ENCODE results near the gene TSEN2. TPM values are rescaled to one million over a fixed set of nuclear protein-coding genes. Genes with fewer than 3 reads are reported as not detected.

Gene TSEN2
- total RNA-seq, 1 experiment from 2014 or later: 22.0 TPM

DNA sequence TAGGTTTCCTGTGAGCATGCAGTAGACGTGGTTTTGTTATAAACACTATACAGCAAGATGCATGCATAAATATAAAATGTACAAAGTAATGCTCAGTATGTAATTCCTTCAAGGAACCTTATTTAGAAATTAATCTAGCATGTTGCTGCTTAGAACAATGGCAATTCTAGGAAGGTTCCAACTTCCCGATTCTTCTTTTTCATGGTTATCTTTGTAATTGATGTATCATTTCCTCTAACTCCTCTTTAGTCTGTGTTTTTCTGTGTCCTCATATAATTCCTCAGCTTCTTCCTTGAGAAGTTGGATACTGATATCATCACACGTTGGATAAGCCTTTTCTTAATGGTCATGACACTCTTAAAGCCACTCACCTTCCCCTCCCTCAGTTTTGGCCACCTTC lies 3.5 kb downstream of the TSEN2 start:
- Histone ChIP-seq H3K27me3 (ENCODE audit: control insufficient read depth, insufficient read depth, low read length) (no peaks in the 10 kb centered on the region), H3K4me3 (ENCODE audit: low read depth in 2 of 2, low read length in 2 of 2) (no peak overlapping the region), H3K27ac (ENCODE audit: low read length) (no peak overlapping the region), H3K9me3 (ENCODE audit: control insufficient read depth, insufficient read depth, low read depth, low read length) (no peaks in the 10 kb centered on the region), H3K36me3 (ENCODE audit: control insufficient read depth, insufficient read depth, low read length) (peaks cover 10% of the 10 kb centered on the region), H3K4me1 (ENCODE audit: control insufficient read depth, insufficient read depth, low read length) (peaks cover 21% of the 10 kb centered on the region)
- intact Hi-C loops (cut with micrococcal nuclease; ENCODE audit: unreplicated experiment): no loop called here
- ChIA-PET POLR2A (no interaction called here), CTCF (no interaction called here)
- no peak for DNase-seq (ENCODE audit: low read depth, low spot score)
- in situ Hi-C loops (cut with HindIII; ENCODE audit: low pct_unique_long_range_greater_than_20kb, low sequenced_read_pairs): no loop called here
- no peak for ATAC-seq
- no TSS peak for BruUV-seq (replicated peaks)
- TF ChIP-seq TCF7L2 (IDR thresholded peaks at IDR 0.05; ENCODE audit: low read depth, low read length) (no peak), SIN3A (IDR thresholded peaks at IDR 0.05; ENCODE audit: borderline replicate concordance, insufficient read depth, low read depth, low read length) (no peak), POLR2AphosphoS5 (IDR thresholded peaks at IDR 0.05; ENCODE audit: low read depth, low read length) (no peak)
- TF ChIP-seq, protein P1, sequence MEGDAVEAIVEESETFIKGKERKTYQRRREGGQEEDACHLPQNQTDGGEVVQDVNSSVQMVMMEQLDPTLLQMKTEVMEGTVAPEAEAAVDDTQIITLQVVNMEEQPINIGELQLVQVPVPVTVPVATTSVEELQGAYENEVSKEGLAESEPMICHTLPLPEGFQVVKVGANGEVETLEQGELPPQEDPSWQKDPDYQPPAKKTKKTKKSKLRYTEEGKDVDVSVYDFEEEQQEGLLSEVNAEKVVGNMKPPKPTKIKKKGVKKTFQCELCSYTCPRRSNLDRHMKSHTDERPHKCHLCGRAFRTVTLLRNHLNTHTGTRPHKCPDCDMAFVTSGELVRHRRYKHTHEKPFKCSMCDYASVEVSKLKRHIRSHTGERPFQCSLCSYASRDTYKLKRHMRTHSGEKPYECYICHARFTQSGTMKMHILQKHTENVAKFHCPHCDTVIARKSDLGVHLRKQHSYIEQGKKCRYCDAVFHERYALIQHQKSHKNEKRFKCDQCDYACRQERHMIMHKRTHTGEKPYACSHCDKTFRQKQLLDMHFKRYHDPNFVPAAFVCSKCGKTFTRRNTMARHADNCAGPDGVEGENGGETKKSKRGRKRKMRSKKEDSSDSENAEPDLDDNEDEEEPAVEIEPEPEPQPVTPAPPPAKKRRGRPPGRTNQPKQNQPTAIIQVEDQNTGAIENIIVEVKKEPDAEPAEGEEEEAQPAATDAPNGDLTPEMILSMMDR (IDR thresholded peaks at IDR 0.05): no peak
- TF ChIP-seq, protein P2, sequence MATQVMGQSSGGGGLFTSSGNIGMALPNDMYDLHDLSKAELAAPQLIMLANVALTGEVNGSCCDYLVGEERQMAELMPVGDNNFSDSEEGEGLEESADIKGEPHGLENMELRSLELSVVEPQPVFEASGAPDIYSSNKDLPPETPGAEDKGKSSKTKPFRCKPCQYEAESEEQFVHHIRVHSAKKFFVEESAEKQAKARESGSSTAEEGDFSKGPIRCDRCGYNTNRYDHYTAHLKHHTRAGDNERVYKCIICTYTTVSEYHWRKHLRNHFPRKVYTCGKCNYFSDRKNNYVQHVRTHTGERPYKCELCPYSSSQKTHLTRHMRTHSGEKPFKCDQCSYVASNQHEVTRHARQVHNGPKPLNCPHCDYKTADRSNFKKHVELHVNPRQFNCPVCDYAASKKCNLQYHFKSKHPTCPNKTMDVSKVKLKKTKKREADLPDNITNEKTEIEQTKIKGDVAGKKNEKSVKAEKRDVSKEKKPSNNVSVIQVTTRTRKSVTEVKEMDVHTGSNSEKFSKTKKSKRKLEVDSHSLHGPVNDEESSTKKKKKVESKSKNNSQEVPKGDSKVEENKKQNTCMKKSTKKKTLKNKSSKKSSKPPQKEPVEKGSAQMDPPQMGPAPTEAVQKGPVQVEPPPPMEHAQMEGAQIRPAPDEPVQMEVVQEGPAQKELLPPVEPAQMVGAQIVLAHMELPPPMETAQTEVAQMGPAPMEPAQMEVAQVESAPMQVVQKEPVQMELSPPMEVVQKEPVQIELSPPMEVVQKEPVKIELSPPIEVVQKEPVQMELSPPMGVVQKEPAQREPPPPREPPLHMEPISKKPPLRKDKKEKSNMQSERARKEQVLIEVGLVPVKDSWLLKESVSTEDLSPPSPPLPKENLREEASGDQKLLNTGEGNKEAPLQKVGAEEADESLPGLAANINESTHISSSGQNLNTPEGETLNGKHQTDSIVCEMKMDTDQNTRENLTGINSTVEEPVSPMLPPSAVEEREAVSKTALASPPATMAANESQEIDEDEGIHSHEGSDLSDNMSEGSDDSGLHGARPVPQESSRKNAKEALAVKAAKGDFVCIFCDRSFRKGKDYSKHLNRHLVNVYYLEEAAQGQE (IDR thresholded peaks at IDR 0.05; ENCODE audit: insufficient read depth in 1 of 2, low read depth in 2 of 2, low read length in 1 of 2): no peak

DNA sequence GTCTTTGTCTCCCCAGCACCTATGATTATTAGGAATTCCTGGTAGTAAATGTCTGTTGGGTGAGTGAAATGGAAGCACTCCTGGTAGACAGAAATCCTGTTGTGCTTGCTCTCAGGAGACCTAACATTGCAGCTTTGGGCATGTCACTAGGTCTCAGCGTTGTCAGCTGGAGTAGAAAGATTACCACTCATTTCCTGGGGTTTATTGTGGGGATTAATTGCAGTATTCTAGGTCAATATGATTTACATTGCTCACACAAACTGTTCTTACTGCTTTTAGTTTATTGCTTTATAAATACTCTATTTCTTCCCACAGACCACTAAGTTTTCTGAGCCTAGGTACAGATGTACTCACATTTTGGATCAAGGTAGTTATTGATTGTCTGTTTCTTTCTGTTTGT lies 5.1 kb downstream of the TSEN2 start:
- Histone ChIP-seq H3K4me3 (ENCODE audit: low read depth in 2 of 2, low read length in 2 of 2) (no peak overlapping the region), H3K27me3 (ENCODE audit: control insufficient read depth, insufficient read depth, low read length) (no peaks in the 10 kb centered on the region), H3K4me1 (ENCODE audit: control insufficient read depth, insufficient read depth, low read length) (peaks cover 13% of the 10 kb centered on the region), H3K9me3 (ENCODE audit: control insufficient read depth, insufficient read depth, low read depth, low read length) (no peaks in the 10 kb centered on the region), H3K36me3 (ENCODE audit: control insufficient read depth, insufficient read depth, low read length) (peaks cover 13% of the 10 kb centered on the region), H3K27ac (ENCODE audit: low read length) (no peak overlapping the region)
- intact Hi-C loops (cut with micrococcal nuclease; ENCODE audit: unreplicated experiment): no loop called here
- in situ Hi-C loops (cut with HindIII; ENCODE audit: low pct_unique_long_range_greater_than_20kb, low sequenced_read_pairs): no loop called here
- TF ChIP-seq, protein P2 (IDR thresholded peaks at IDR 0.05; ENCODE audit: insufficient read depth in 1 of 2, low read depth in 2 of 2, low read length in 1 of 2): no peak
- TF ChIP-seq POLR2AphosphoS5 (IDR thresholded peaks at IDR 0.05; ENCODE audit: low read depth, low read length) (no peak), SIN3A (IDR thresholded peaks at IDR 0.05; ENCODE audit: borderline replicate concordance, insufficient read depth, low read depth, low read length) (no peak), TCF7L2 (IDR thresholded peaks at IDR 0.05; ENCODE audit: low read depth, low read length) (no peak)
- TF ChIP-seq, protein P1 (IDR thresholded peaks at IDR 0.05): no peak
- DNase-seq (ENCODE audit: low read depth, low spot score) (no peak), ATAC-seq (no peak)
- POLR2A ChIA-PET: no interaction called here
- CTCF ChIA-PET: no interaction called here
- BruUV-seq (replicated peaks): no TSS peak
